Lower leg skin (tissue), 4 donors: ENCODE measurements around the gene UBASH3B. TPM values are rescaled to one million over a fixed set of nuclear protein-coding genes. Genes with fewer than 3 reads are reported as not detected.

Experiments
- DNase-seq, 2 donors: peaks; one replicate each; pipeline ENCODE4 v3.0.0-alpha.2; 2019; ENCODE audit warnings: low spot score in 2 of 2
- H3K4me3 ChIP-seq: fragments of 200-600 bp; sonication (generic); 2 replicates; pipeline ENCODE4 v1.5.1; 2017; ENCODE audit warnings: mild to moderate bottlenecking, low read depth; ENCODE audit not compliant: poor library complexity, severe bottlenecking
- POLR2A ChIP-seq, 2 donors: fragments of 450-650 bp; IDR thresholded peaks; one replicate each; pipeline ENCODE4 v1.6.1; 2016 to 2017; ENCODE audit warnings: antibody characterized with exemption in 2 of 2, mild to moderate bottlenecking in 1 of 2, moderate library complexity in 1 of 2
- WGBS, 2 donors: methylation state at CpG; one replicate each; pipeline ENCODE4 v1.1.5; 2018; 5-methylcytosine and 5-hydroxymethylcytosine counted together
- intact Hi-C: fragments of 100-400 bp; cut with DNase I; formaldehyde crosslinking; loops from one replicate; pipeline ENCODE4 v1.15.0; 2023; ENCODE audit warnings: low total_unique reads
- total RNA-seq, 4 donors: library from RNA; depleted of rRNA; stranded (reverse); fragments of >200 nt; gene quantifications; one replicate each; pipeline ENCODE4 v1.1.0, GENCODE V29; 2016
- TF ChIP-seq, protein P1 (sequence below), 3 donors: fragments of 450-650 bp; IDR thresholded peaks; one replicate each; pipeline ENCODE4 v1.5.1; 2016; ENCODE audit warnings: antibody characterized with exemption in 3 of 3, mild to moderate bottlenecking in 3 of 3, moderate library complexity in 2 of 3

The UBASH3B gene
- total RNA-seq, 4 donors from 2014 or later: 14.2 to 58.4 (median 35.6) TPM

DNA sequence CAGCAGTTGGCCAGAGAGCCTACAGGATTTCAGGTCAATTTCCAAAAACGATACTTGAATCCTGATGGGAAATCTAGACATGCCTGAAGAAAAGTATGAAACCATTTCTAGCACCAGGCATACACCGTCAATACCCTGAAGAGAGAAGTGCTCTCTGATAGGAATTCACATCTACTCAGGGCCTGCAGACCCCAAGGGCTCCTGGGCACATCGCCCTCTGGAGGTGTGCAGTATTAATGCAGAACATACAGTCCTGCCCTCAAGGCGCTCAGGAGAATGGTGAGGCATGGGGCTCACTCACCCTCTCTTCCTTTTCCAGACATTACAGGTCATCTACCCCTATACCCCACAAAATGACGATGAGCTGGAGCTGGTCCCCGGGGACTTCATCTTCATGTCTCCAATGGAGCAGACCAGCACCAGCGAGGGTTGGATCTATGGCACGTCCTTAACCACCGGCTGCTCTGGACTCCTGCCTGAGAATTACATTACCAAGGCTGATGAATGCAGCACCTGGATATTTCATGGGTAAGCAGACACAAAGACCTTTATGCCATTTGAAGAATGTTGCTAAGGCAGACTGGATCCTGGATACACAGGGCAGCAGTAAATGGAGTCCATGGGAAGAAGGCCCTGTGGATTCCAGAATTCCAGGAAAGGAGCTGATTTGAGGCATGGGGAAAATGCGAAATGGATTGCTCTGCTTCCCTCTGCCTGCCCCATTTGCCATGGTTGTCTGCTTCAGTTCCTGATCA, 133.4 kb downstream of the UBASH3B start:
- H3K4me3 ChIP-seq: no peak overlapping the region
- TF ChIP-seq, protein P1, sequence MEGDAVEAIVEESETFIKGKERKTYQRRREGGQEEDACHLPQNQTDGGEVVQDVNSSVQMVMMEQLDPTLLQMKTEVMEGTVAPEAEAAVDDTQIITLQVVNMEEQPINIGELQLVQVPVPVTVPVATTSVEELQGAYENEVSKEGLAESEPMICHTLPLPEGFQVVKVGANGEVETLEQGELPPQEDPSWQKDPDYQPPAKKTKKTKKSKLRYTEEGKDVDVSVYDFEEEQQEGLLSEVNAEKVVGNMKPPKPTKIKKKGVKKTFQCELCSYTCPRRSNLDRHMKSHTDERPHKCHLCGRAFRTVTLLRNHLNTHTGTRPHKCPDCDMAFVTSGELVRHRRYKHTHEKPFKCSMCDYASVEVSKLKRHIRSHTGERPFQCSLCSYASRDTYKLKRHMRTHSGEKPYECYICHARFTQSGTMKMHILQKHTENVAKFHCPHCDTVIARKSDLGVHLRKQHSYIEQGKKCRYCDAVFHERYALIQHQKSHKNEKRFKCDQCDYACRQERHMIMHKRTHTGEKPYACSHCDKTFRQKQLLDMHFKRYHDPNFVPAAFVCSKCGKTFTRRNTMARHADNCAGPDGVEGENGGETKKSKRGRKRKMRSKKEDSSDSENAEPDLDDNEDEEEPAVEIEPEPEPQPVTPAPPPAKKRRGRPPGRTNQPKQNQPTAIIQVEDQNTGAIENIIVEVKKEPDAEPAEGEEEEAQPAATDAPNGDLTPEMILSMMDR (IDR thresholded peaks at IDR 0.05): no peak
- TF ChIP-seq POLR2A (IDR thresholded peaks at IDR 0.05): no peak
- intact Hi-C loops: no loop called here
- WGBS, 2 donors: 92 to 93% methylated on average over 10 of the region's 10 CpGs
- DNase-seq: no peak

- 74 to 82% methylated on average over 3 of the region's 3 CpGs for WGBS, 2 donors
- H3K4me3 ChIP-seq: no peak overlapping the region
- TF ChIP-seq POLR2A (IDR thresholded peaks at IDR 0.05): no peak
- TF ChIP-seq, protein P1 (IDR thresholded peaks at IDR 0.05): no peak
- intact Hi-C loops: no loop called here
- no peak for DNase-seq
Measured at GRCh38 chr11:122789907-122790306, 134.4 kb downstream of the UBASH3B start.

DNA sequence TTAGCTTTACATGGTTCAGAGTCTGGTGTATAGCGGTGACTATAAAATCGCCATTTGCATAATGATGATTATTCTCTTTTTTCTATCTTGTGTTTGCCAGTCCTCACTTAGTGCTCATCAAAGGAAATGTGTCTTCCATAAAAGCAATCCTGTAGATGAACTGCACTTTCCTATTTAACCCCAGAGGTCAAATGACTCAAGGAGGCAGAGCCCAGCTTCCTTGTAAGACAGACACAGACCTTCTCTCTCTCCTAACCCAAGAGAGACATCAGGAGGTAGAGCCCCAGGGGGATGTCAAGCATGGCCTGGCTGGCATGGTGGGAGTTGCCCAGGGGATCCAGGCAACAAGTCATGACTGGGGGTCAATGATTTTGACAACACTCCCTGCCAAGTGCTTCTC, 135.9 kb downstream of the UBASH3B start:
- intact Hi-C loops: no loop called here
- TF ChIP-seq, protein P1 (IDR thresholded peaks at IDR 0.05): no peak
- TF ChIP-seq POLR2A (IDR thresholded peaks at IDR 0.05): no peak
- no peak overlapping the region for H3K4me3 ChIP-seq
- 94 to 97% methylated on average over 2 of the region's 2 CpGs for WGBS, 2 donors
- DNase-seq: no peak

GRCh38 chr11:122791836-122792235, 136.3 kb downstream of the UBASH3B start:
- intact Hi-C loops: no loop called here
- 59 to 69% methylated on average over 8 of the region's 8 CpGs for WGBS, 2 donors
- H3K4me3 ChIP-seq: no peak overlapping the region
- TF ChIP-seq, protein P1 (IDR thresholded peaks at IDR 0.05): no peak
- no peak for TF ChIP-seq POLR2A (IDR thresholded peaks at IDR 0.05)
- DNase-seq: no peak

DNA sequence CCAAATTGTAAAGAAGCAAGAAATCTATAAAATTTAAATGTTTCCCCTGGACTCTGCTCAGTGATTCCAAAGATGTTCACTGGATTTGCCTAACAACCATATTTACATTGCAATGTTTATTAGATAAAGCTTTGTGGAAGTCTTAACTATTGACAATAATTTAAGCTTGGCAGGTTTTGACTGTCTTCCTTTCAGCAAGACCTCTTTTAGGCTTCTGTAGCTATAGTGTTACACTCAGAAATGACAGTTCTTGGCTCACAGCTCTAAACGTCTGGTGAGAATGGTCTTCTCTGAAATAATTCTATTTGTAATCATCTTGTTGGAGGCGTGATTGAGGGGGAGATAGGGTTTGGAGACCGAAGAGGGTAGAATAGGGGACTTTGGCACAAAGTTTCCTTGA, 138.0 kb downstream of the UBASH3B start:
- no peak for TF ChIP-seq POLR2A (IDR thresholded peaks at IDR 0.05)
- TF ChIP-seq, protein P1 (IDR thresholded peaks at IDR 0.05): no peak
- 66 to 71% methylated on average over 3 of the region's 3 CpGs for WGBS, 2 donors
- no peak overlapping the region for H3K4me3 ChIP-seq
- intact Hi-C loops: no loop called here
- no peak for DNase-seq

DNA sequence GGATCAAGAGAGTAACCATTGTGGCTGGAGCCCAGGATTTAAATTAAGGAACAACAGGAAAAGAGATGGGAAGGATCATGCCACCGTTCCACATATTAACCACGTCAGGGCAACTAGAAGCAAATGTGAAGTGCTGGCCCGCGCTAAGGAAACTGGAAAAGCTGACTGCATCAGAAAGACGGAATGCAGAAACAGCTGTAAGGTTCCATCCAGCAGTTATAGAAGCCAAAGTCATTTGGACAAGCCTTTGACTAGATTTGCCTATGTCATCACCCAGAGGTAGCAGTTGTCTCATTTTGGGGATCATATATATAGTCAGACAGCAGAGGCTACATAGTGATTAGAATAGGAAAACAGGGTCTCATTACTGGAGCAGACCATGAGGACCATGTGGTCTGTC, 139.8 kb downstream of the UBASH3B start:
- intact Hi-C loops: no loop called here
- TF ChIP-seq, protein P1 (IDR thresholded peaks at IDR 0.05): no peak
- TF ChIP-seq POLR2A (IDR thresholded peaks at IDR 0.05): no peak
- no peak for DNase-seq
- H3K4me3 ChIP-seq: no peak overlapping the region
- WGBS, 2 donors: 74 to 87% methylated on average over 5 of the region's 5 CpGs
